KOPT-K1 (cell line): Measurements from ENCODE around the gene GPX7.

Source experiments
- H3K27ac ChIP-seq: fragments of 200-600 bp; sonication (generic); 2 replicates; pipeline ENCODE4 v1.5.1; 2016; ENCODE audit warnings: antibody characterized with exemption, mild to moderate bottlenecking, low read depth, low read length; ENCODE audit not compliant: poor library complexity, severe bottlenecking
- H3K36me3 ChIP-seq: fragments of 200-600 bp; sonication (generic); 2 replicates; pipeline ENCODE4 v1.5.1; 2017; ENCODE audit warnings: antibody characterized with exemption, mild to moderate bottlenecking, low read length, moderate library complexity; ENCODE audit not compliant: insufficient read depth
- H3K9me3 ChIP-seq: fragments of 200-600 bp; sonication (generic); 2 replicates; pipeline ENCODE4 v1.5.1; 2017; ENCODE audit warnings: antibody characterized with exemption, low read length, mild to moderate bottlenecking; ENCODE audit not compliant: insufficient read depth, poor library complexity, severe bottlenecking

Gene GPX7

DNA sequence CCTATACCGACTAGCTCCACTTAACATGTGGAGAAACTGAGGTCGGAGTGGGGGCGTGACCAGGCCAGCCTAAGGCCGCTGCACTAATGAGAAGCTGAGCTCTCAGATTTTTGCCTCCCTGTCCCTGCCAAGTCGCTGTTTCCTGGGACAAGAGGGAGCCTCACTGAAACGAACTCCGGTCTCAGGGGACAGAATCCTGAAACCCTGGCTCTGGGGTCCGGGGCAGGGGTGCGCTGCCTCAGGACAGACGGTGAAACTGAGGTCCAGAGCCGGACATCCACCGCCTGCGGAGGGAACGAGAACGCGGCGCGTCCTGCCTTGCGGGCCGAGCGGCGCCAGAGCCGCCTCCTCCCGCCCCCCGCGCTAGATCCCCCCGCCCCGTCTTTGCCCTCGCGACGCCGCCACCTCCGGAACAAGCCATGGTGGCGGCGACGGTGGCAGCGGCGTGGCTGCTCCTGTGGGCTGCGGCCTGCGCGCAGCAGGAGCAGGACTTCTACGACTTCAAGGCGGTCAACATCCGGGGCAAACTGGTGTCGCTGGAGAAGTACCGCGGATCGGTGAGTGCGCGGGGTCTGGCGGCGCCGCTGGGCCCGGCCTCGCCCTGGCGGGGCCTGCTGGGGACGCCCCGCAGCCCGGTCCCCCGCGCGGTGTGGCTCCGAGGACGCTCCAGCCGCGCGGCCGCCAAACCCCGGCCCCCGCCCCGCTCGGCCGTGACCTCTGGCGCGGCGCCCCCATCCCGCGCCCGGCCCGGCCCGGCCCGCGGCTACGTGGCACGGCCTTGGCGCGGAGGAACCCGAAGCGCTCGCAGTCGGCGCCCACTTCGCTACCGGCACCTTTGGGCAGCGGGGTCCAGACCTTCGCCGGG is at the start of gene GPX7:
TSS of gene GPX7 (plus strand) at position 381 of the 865 bp plus-strand sequence. CDS start at position 420, 39 bp downstream.
- Histone ChIP-seq H3K36me3 (peaks cover 19% of the 10 kb centered on the region; the same call in 1 of the 2 replicates), H3K9me3 (no peaks in the 10 kb centered on the region), H3K27ac (peak within 1 kb of the TSS; percentile 61)

DNA sequence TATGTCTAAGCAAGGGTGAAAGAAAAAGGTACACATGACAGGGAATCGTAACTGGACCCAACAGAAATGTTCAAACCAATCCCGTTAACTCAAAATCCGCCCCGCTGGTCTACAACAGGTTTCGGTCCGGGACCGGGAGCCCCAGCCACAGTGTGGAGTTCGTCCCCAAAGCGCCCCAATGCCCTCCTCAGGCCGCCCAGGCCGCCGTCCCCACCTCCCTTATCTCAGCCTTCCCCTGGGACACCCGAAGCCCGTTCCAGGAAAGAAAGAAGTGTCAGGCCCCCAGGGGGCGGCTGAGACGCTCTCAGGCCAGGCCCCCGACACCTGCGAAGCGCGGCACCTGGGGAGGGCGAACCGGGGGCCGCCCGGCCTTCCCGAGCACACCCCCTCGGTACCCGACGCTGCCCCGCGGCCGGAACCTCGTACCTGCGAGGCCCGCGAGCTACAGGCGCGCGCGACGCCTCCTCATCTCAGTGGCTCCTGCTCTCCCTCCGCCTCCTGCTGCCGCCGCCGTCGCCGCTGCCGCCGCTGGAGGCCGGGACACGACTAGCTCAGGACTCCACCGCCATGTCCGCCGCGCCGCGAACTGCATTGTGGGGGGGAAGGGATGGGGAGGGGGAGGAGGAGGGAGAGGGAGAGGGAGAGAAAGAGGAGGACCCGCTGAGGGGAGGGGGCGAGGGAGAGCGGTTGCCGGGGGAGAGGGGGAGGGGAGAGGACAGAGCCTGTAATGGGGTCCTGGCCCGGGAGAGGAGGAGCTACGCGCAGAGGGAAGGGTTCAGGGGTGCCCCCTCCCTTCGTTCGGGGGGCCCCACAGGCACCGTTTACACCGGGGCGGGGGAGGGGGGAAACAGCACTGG is 49.4 kb upstream of the GPX7 start, which contains the start of gene TUT4:
TSS of gene TUT4 (minus strand) at position 588 of the 857 bp plus-strand sequence. CDS start 26,812 bp downstream, outside the sequence.
- H3K9me3 ChIP-seq: no peaks in the 10 kb centered on the region
- H3K36me3 ChIP-seq: 0 out of 2 replicates have a peak, but pooled peaks cover under 1% of the 10 kb centered on the region
- H3K27ac ChIP-seq: peak within 1 kb of the TSS; percentile 93

- Histone ChIP-seq H3K9me3 (no peaks in the 10 kb centered on the region), H3K27ac (peak overlapping the region; percentile 93), H3K36me3 (no peaks in the 10 kb centered on the region)
Observed at GRCh38 chr1:52553362-52554266, 48.6 kb upstream of the GPX7 start.

- no peaks in the 10 kb centered on the region for H3K36me3 ChIP-seq
- no peaks in the 10 kb centered on the region for H3K9me3 ChIP-seq
- H3K27ac ChIP-seq: peak overlapping the region; percentile 93
Observed at GRCh38 chr1:52554267-52554640, 47.9 kb upstream of the GPX7 start.

- H3K36me3 ChIP-seq: no peaks in the 10 kb centered on the region
- H3K9me3 ChIP-seq: no peaks in the 10 kb centered on the region
- peak overlapping the region; percentile 93 for H3K27ac ChIP-seq
Observed at GRCh38 chr1:52554756-52555155, 47.4 kb upstream of the GPX7 start.

- H3K36me3 ChIP-seq: no peaks in the 10 kb centered on the region
- no peaks in the 10 kb centered on the region for H3K9me3 ChIP-seq
- H3K27ac ChIP-seq: no peak overlapping the region
Observed at GRCh38 chr1:52556641-52557360, 45.4 kb upstream of the GPX7 start.

DNA sequence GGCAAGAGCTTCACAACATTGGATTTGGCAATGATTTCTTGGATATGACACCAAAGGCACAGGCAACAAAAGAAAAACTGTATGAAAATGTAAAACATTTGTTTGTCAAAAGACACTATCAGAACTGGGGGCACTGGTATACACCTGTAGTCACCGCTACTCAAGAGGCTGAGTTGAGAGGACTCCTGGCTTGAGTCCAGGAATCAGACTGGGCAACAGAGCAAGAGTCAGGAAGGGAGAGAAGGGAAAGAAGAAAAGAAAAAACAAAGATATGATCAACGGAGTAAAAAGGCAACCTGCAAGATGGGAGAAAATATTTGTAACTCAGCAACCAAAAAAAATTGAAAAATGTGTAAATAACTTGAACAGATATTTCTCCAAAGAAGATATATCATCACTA is 43.2 kb upstream of the GPX7 start:
- no peaks in the 10 kb centered on the region for H3K36me3 ChIP-seq
- no peaks in the 10 kb centered on the region for H3K9me3 ChIP-seq
- no peak overlapping the region for H3K27ac ChIP-seq

DNA sequence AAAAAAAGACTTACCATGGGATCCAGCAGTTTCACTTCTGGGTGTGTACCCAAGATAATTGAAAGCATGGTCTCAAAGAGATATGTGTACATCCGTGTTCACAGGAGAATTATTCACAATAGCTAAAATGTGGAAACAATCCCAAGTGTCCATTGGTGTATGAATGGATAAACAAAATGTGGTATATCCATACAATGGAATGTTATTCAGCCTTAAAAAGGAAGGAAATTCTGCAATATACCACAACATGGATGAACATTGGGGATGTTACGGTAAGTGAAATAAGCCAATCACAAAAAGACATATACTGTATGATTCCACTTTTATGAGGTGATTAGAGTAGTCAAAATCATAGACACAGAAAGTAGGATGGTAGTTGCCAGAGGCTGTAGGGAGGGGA is 42.3 kb upstream of the GPX7 start:
- Histone ChIP-seq H3K9me3 (no peaks in the 10 kb centered on the region), H3K27ac (no peak overlapping the region), H3K36me3 (no peaks in the 10 kb centered on the region)

- Histone ChIP-seq H3K36me3 (no peaks in the 10 kb centered on the region), H3K27ac (no peak overlapping the region)
Observed at GRCh38 chr1:52562766-52563165, 39.4 kb upstream of the GPX7 start.

DNA sequence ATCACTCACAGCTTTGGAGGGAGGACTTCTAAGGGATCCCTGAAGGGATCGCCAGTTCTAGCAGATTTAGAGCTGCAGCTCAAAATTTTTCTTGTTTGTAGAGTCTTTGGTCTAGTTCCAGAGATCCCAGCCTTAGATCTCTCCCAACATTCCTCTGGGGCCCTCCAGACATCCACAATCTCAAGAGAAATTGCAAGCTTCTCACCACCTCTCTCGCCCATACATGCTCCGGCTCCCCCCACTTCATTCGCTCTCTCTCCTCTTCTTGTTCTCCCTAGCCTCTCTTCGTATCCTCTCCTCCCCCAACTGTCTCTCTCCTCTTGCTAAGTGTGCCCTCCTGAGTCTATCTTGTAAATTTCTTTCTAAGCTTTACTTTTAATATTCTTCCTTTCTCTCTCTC is 34.2 kb upstream of the GPX7 start:
- Histone ChIP-seq H3K36me3 (no peaks in the 10 kb centered on the region), H3K9me3 (no peaks in the 10 kb centered on the region), H3K27ac (no peak overlapping the region)

More at GRCh38 chr1:52562766-52563165, 39.4 kb upstream of the GPX7 start:
- no peaks in the 10 kb centered on the region for H3K9me3 ChIP-seq

GRCh38 chr1:52569449-52570210 is 32.5 kb upstream of the GPX7 start:
- H3K9me3 ChIP-seq: no peaks in the 10 kb centered on the region
- no peak overlapping the region for H3K27ac ChIP-seq
- no peaks in the 10 kb centered on the region for H3K36me3 ChIP-seq

- Histone ChIP-seq H3K9me3 (no peaks in the 10 kb centered on the region), H3K27ac (no peak overlapping the region), H3K36me3 (no peaks in the 10 kb centered on the region)
Observed at GRCh38 chr1:52571783-52572182, 30.4 kb upstream of the GPX7 start.

- H3K27ac ChIP-seq: no peak overlapping the region
- no peaks in the 10 kb centered on the region for H3K36me3 ChIP-seq
- no peaks in the 10 kb centered on the region for H3K9me3 ChIP-seq
Observed at GRCh38 chr1:52572387-52572786, 29.8 kb upstream of the GPX7 start.
